B cell (primary cell): ENCODE measurements around the gene GRID1.

ENCODE experiments used
- EZH2 ChIP-seq: IDR thresholded peaks from 2 replicates; pipeline ENCODE4 v1.6.1; 2012; ENCODE audit warnings: borderline replicate concordance, low read depth, mild to moderate bottlenecking, moderate library complexity, low read length; ENCODE audit not compliant: insufficient read depth, poor library complexity, severe bottlenecking
- TF ChIP-seq, protein P1 (sequence below): fragments of 200-600 bp; IDR thresholded peaks from one replicate; pipeline ENCODE4 v1.8.0; 2022; ENCODE audit warnings: antibody characterized with exemption, mild to moderate bottlenecking

DNA sequence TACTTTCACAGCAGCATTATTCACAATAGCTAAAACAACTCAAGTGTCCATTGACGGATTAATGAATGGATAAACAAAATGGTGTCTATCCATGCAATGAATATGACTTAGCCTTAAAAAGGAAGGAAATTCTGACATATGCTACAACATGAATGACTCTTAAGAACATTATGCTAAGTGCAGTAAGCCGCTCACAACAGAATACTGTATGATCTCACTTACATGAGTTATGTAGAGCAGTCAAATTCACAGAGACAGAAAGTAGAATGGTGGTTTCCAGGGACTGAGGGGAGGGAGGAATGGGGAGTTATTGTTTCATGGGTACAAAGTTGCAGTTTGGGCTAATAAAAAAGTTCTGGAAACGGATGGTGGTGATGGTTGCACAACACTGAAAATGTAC, 282.0 kb downstream of the GRID1 start:
- no peak for TF ChIP-seq EZH2
- TF ChIP-seq, protein P1, sequence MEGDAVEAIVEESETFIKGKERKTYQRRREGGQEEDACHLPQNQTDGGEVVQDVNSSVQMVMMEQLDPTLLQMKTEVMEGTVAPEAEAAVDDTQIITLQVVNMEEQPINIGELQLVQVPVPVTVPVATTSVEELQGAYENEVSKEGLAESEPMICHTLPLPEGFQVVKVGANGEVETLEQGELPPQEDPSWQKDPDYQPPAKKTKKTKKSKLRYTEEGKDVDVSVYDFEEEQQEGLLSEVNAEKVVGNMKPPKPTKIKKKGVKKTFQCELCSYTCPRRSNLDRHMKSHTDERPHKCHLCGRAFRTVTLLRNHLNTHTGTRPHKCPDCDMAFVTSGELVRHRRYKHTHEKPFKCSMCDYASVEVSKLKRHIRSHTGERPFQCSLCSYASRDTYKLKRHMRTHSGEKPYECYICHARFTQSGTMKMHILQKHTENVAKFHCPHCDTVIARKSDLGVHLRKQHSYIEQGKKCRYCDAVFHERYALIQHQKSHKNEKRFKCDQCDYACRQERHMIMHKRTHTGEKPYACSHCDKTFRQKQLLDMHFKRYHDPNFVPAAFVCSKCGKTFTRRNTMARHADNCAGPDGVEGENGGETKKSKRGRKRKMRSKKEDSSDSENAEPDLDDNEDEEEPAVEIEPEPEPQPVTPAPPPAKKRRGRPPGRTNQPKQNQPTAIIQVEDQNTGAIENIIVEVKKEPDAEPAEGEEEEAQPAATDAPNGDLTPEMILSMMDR = no peak
